WTC11 (cell line): ENCODE results near the gene PSMA7. TPM values are rescaled to one million over a fixed set of nuclear protein-coding genes. Genes with fewer than 3 reads are reported as not detected.

ENCODE experiments used
- ATAC-seq: fragments of 200-7000 bp; cut with Tn5 transposase; 2 replicates; pipeline ENCODE4 v1.10.0; 2021; ENCODE audit warnings: mild to moderate bottlenecking, moderate library complexity
- CTCF ChIA-PET: fragments of 300-600 bp; sonication (Branson Sonifier 250); formaldehyde crosslinking; loops from one replicate; lab custom pipeline; 2021; ENCODE audit warnings: antibody characterized with exemption; lab: Charles Lee
- POLR2A ChIA-PET: fragments of 350-600 bp; sonication (Branson Sonifier 250); formaldehyde crosslinking; loops from one replicate; lab custom pipeline; 2021; ENCODE audit warnings: antibody characterized with exemption; lab: Charles Lee
- DNase-seq: peaks from one replicate; pipeline ENCODE4 v3.0.0; 2021; ENCODE audit warnings: low spot score
- H3K27ac Mint-ChIP-seq: 2 replicates; pipeline ENCODE4 v1.8.0; 2021; ENCODE audit warnings: mixed read lengths
- H3K27me3 Mint-ChIP-seq: 2 replicates; pipeline ENCODE4 v1.8.0; 2021; ENCODE audit warnings: low read depth, mild to moderate bottlenecking, moderate library complexity, mixed read lengths
- H3K36me3 Mint-ChIP-seq: 2 replicates; pipeline ENCODE4 v1.8.0; 2021; ENCODE audit warnings: mixed read lengths
- H3K4me1 Mint-ChIP-seq: 2 replicates; pipeline ENCODE4 v1.8.0; 2022; ENCODE audit warnings: mixed read lengths
- H3K4me3 Mint-ChIP-seq: 2 replicates; pipeline ENCODE4 v1.8.0; 2021; ENCODE audit warnings: mild to moderate bottlenecking, moderate library complexity, mixed read lengths
- H3K9me3 Mint-ChIP-seq: 2 replicates; pipeline ENCODE4 v1.8.0; 2021; ENCODE audit warnings: mixed read lengths
- AR ChIP-seq: fragments of 250-450 bp; sonication (Bioruptor Pico); IDR thresholded peaks from 2 replicates; pipeline ENCODE4 v1.9.0; 2021; ENCODE audit warnings: mild to moderate bottlenecking
- ATF6 ChIP-seq: sonication (generic); formaldehyde crosslinking; IDR thresholded peaks from 2 replicates; pipeline ENCODE4 v1.8.1; 2023; ENCODE audit warnings: mild to moderate bottlenecking, missing genetic modification reagents
- CBFB ChIP-seq: sonication (generic); formaldehyde crosslinking; IDR thresholded peaks from 2 replicates; pipeline ENCODE4 v1.8.1; 2022; ENCODE audit warnings: mild to moderate bottlenecking, low read depth, missing genetic modification reagents
- CTCF ChIP-seq: fragments of 200-600 bp; IDR thresholded peaks from 2 replicates; pipeline ENCODE4 v1.8.0; 2022; ENCODE audit warnings: antibody characterized with exemption
- EMX1 ChIP-seq: fragments of 250-450 bp; sonication (Bioruptor Pico); IDR thresholded peaks from 2 replicates; pipeline ENCODE4 v1.8.0; 2021; ENCODE audit warnings: mild to moderate bottlenecking
- FOXK1 ChIP-seq: sonication (generic); formaldehyde crosslinking; IDR thresholded peaks from 2 replicates; pipeline ENCODE4 v1.8.0; 2022; ENCODE audit warnings: mild to moderate bottlenecking, moderate library complexity, missing genetic modification reagents
- GRHL2 ChIP-seq: fragments of 250-450 bp; sonication (Bioruptor Pico); IDR thresholded peaks from 2 replicates; pipeline ENCODE4 v1.8.0; 2022; ENCODE audit warnings: mild to moderate bottlenecking, moderate library complexity; ENCODE audit not compliant: insufficient replicate concordance, severe bottlenecking
- JAZF1 ChIP-seq: fragments of 250-450 bp; sonication (Bioruptor Pico); IDR thresholded peaks from 2 replicates; pipeline ENCODE4 v1.9.0; 2021; ENCODE audit warnings: moderate library complexity, mild to moderate bottlenecking, inconsistent platforms
- PRRX2 ChIP-seq: fragments of 250-450 bp; sonication (Bioruptor Pico); IDR thresholded peaks from 2 replicates; pipeline ENCODE4 v1.8.0; 2021; ENCODE audit warnings: mild to moderate bottlenecking
- RELA ChIP-seq: sonication (generic); formaldehyde crosslinking; IDR thresholded peaks from 2 replicates; pipeline ENCODE4 v1.8.1; 2022; ENCODE audit warnings: missing genetic modification reagents, mild to moderate bottlenecking, borderline replicate concordance
- TCF7 ChIP-seq: sonication (generic); formaldehyde crosslinking; IDR thresholded peaks from 2 replicates; pipeline ENCODE4 v1.8.0; 2022; ENCODE audit warnings: mild to moderate bottlenecking, low read depth, missing genetic modification reagents, moderate library complexity
- TEAD4 ChIP-seq: sonication (generic); formaldehyde crosslinking; IDR thresholded peaks from 2 replicates; pipeline ENCODE4 v1.8.0; 2022; ENCODE audit warnings: mild to moderate bottlenecking, missing genetic modification reagents
- USF2 ChIP-seq: sonication (generic); formaldehyde crosslinking; IDR thresholded peaks from 2 replicates; pipeline ENCODE4 v1.8.1; 2023; ENCODE audit warnings: mild to moderate bottlenecking, missing genetic modification reagents, moderate library complexity
- ZBTB21 ChIP-seq: sonication (generic); formaldehyde crosslinking; IDR thresholded peaks from 2 replicates; pipeline ENCODE4 v1.8.1; 2023; ENCODE audit warnings: mild to moderate bottlenecking, missing genetic modification reagents, borderline replicate concordance
- ZMAT4 ChIP-seq: fragments of 250-450 bp; sonication (Bioruptor Pico); IDR thresholded peaks from 2 replicates; pipeline ENCODE4 v1.9.0; 2021; ENCODE audit warnings: mild to moderate bottlenecking
- ZNF138 ChIP-seq: sonication (generic); formaldehyde crosslinking; conservative IDR thresholded peaks from 2 replicates; pipeline ENCODE4 v1.8.1; 2022; ENCODE audit warnings: mild to moderate bottlenecking, moderate library complexity, missing genetic modification reagents
- ZNF423 ChIP-seq: fragments of 250-450 bp; sonication (Bioruptor Pico); IDR thresholded peaks from 2 replicates; pipeline ENCODE4 v2.1.2; 2022; ENCODE audit warnings: mild to moderate bottlenecking, moderate library complexity
- ZNF671 ChIP-seq: fragments of 250-450 bp; sonication (Bioruptor Pico); IDR thresholded peaks from 2 replicates; pipeline ENCODE4 v1.8.0; 2021; ENCODE audit warnings: mild to moderate bottlenecking
- total RNA-seq: library from RNA; stranded (reverse); gene quantifications from 3 replicates; pipeline ENCODE4 v1.2.3, GENCODE V29; 2021

The PSMA7 gene
- total RNA-seq, 1 experiment from 2014 or later: 364 TPM

GRCh38 chr20:62105592-62105991, 37.6 kb downstream of the PSMA7 start:
- H3K27me3 Mint-ChIP-seq: peaks cover 18% of the 10 kb centered on the region
- ChIA-PET POLR2A (no interaction called here), CTCF (no interaction called here)
- no peak overlapping the region for H3K27ac Mint-ChIP-seq
- ATAC-seq (no peak), DNase-seq (no peak)
- H3K4me3 Mint-ChIP-seq: no peak overlapping the region
- H3K36me3 Mint-ChIP-seq: peaks cover 13% of the 10 kb centered on the region
- peaks cover 41% of the 10 kb centered on the region for H3K9me3 Mint-ChIP-seq
- no peak for TF ChIP-seq GRHL2 (CRISPR knock-in tag)
- peaks cover 10% of the 10 kb centered on the region for H3K4me1 Mint-ChIP-seq

GRCh38 chr20:62104791-62105345, 38.3 kb downstream of the PSMA7 start:
- peaks cover 9% of the 10 kb centered on the region for H3K36me3 Mint-ChIP-seq
- TF ChIP-seq FOXK1 (no peak), TCF7 (CRISPR knock-in tag) (no peak), RELA (CRISPR knock-in tag) (no peak)
- TF ChIP-seq, all 79 proteins: peak for 0
- ChIA-PET CTCF (interaction anchor here (0.7 kb wide), 1 partner anchor 12 kb away, joined by 3 read pairs; no protein-coding TSS in a partner anchor), POLR2A (interaction anchor here (0.9 kb wide), 1 partner anchor 39 kb away, joined by 3 read pairs; no protein-coding TSS in a partner anchor)
- peaks cover 37% of the 10 kb centered on the region for H3K9me3 Mint-ChIP-seq
- no peak overlapping the region for H3K27ac Mint-ChIP-seq
- peaks cover 15% of the 10 kb centered on the region for H3K27me3 Mint-ChIP-seq
- ATAC-seq (no peak; the same call in 1 of the 2 replicates), DNase-seq (no peak)
- no peak overlapping the region for H3K4me3 Mint-ChIP-seq
- peaks cover 10% of the 10 kb centered on the region for H3K4me1 Mint-ChIP-seq

- no peak overlapping the region for H3K27ac Mint-ChIP-seq
- H3K36me3 Mint-ChIP-seq: peaks cover 6% of the 10 kb centered on the region
- peaks cover 12% of the 10 kb centered on the region for H3K27me3 Mint-ChIP-seq
- no peak for DNase-seq
- CTCF ChIA-PET: interaction anchor here (0.5 to 0.7 kb wide), 2 partner anchors 11 to 395 kb away, joined by 3 read pairs; no protein-coding TSS in a partner anchor
- ATAC-seq: no peak
- H3K9me3 Mint-ChIP-seq: peaks cover 34% of the 10 kb centered on the region
- TF ChIP-seq USF2 (CRISPR knock-in tag) (no peak), PRRX2 (no peak), ZNF138 (no peak), EMX1 (no peak), ZMAT4 (no peak)
- H3K4me3 Mint-ChIP-seq: no peak overlapping the region
- POLR2A ChIA-PET: interaction anchor here (0.9 kb wide), 1 partner anchor 38 kb away, joined by 3 read pairs; no protein-coding TSS in a partner anchor
- peaks cover 10% of the 10 kb centered on the region for H3K4me1 Mint-ChIP-seq
These were observed 38.9 kb downstream of the PSMA7 start for GRCh38 chr20:62104234-62104789.

- H3K4me3 Mint-ChIP-seq: no peak overlapping the region
- ChIA-PET CTCF (interaction anchor here (0.5 to 1.6 kb wide), 3 partner anchors 11 to 396 kb away, joined by 3 to 6 read pairs (median 3); no protein-coding TSS in a partner anchor), POLR2A (interaction anchor here (0.9 kb wide), 1 partner anchor 37 kb away, joined by 3 read pairs; no protein-coding TSS in a partner anchor)
- peaks cover 10% of the 10 kb centered on the region for H3K4me1 Mint-ChIP-seq
- TF ChIP-seq TCF7 (CRISPR knock-in tag) (no peak), ZNF138 (no peak), ATF6 (CRISPR knock-in tag) (no peak), JAZF1 (no peak), ZNF671 (CRISPR knock-in tag) (no peak), CTCF (no peak), CBFB (CRISPR knock-in tag) (no peak), ZNF423 (CRISPR knock-in tag) (no peak), TEAD4 (CRISPR knock-in tag) (no peak), AR (CRISPR knock-in tag) (no peak), ZBTB21 (no peak)
- no peaks in the 10 kb centered on the region for H3K36me3 Mint-ChIP-seq
- H3K27ac Mint-ChIP-seq: no peak overlapping the region
- DNase-seq (no peak), ATAC-seq (no peak)
- H3K9me3 Mint-ChIP-seq: peaks cover 27% of the 10 kb centered on the region
- peaks cover 9% of the 10 kb centered on the region for H3K27me3 Mint-ChIP-seq
These were observed 39.5 kb downstream of the PSMA7 start for GRCh38 chr20:62103508-62104233.
